ENCODE data around the gene MYPN. TPM values are rescaled to one million over a fixed set of nuclear protein-coding genes. Genes with fewer than 3 reads are reported as not detected.
A peak's percentile ranks its signal among the peaks of the same experiment; 100 is the strongest.

The MYPN gene
- total RNA-seq, 2 experiments from 2014 or later: not detected

DNA sequence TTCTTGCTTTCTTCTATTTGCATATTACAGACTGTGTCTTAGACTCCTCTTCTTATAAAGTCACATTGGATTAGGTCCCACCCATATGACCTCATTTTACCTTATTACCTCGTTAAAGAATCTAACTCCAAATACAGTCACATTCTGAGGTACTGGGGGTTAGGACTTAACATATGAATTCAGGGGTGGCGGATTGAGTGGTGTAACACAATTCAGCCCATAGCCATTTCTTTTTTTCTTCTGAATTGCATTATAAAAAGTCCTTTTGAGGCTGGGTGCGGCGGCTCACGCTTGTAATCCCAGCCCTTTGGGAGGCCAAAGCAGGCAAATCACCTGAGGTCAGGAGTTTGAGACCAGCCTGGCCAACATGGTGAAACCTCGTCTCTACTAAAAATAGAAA is 27.4 kb upstream of the MYPN start:
- no peak overlapping the region for H3K4me3 Mint-ChIP-seq
- H3K36me3 Mint-ChIP-seq (ENCODE audit: low read depth): no peaks in the 10 kb centered on the region
- CTCF ChIA-PET: no interaction called here
- H3K4me1 Mint-ChIP-seq (ENCODE audit: low read depth): no peaks in the 10 kb centered on the region
- H3K9me3 Mint-ChIP-seq: no peaks in the 10 kb centered on the region
- H3K27ac Mint-ChIP-seq: no peak overlapping the region
- H3K27me3 Mint-ChIP-seq (ENCODE audit: low read depth): peaks cover 5% of the 10 kb centered on the region
- intact Hi-C loops (cut with micrococcal nuclease): loop anchor here (2.0 kb wide), 1 partner anchor 125 kb away; no protein-coding TSS in a partner anchor
- no peak for DNase-seq

DNA sequence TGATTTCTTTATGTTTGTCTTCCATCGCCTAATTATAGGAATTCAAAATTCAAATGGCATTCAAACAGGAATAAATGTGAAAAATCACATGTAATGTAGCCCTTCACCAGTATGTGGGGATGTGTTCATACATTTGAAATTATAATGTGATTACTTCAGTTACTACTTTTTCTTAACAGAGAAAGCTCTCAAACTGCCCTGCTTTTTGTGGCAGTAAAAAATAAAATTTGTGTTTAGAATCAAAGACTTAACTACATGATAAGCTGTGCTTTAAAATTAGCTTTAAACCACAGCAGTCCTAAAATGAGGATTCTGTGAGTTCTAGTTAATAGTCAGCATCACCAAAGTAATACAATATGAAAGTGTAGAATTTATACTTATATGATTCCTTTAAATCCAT is 26.4 kb upstream of the MYPN start:
- Mint-ChIP-seq H3K4me1 (ENCODE audit: low read depth) (peaks cover 2% of the 10 kb centered on the region), H3K9me3 (no peaks in the 10 kb centered on the region), H3K4me3 (no peak overlapping the region), H3K27ac (no peak overlapping the region), H3K27me3 (ENCODE audit: low read depth) (peaks cover 5% of the 10 kb centered on the region), H3K36me3 (ENCODE audit: low read depth) (no peaks in the 10 kb centered on the region)
- CTCF ChIA-PET: interaction anchor here (0.6 to 1.2 kb wide), 3 partner anchors 10 to 436 kb away, joined by 3 to 7 read pairs (median 5); no protein-coding TSS in a partner anchor
- no peak for DNase-seq
- intact Hi-C loops (cut with micrococcal nuclease): loop anchor here (1.0 to 2.0 kb wide), 2 partner anchors 73 to 124 kb away; no protein-coding TSS in a partner anchor

DNA sequence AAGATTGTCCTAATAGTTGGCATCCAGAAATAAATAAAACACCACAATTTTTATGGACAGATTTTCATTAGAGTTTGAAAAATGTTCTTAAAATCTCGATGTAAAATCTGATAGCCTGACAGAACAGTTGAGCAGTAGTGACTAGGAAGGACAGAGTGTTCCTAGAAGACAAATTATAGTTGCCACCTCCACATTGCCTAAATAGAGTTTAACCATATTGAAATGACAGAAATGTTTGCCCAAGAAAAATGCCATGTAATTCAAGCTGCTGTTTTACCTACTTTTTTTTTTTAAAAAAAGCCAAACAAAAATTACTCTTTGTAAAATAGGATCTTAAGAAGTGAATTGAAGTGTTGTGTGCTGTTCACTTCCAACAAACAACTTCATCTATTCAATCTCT is 25.3 kb upstream of the MYPN start:
- DNase-seq: no peak
- intact Hi-C loops (cut with micrococcal nuclease): loop anchor here (1.0 to 2.0 kb wide), 2 partner anchors 72 to 123 kb away; no protein-coding TSS in a partner anchor
- H3K36me3 Mint-ChIP-seq (ENCODE audit: low read depth): no peaks in the 10 kb centered on the region
- CTCF ChIA-PET: interaction anchor here (0.7 to 1.5 kb wide), 3 partner anchors 71 to 228 kb away, joined by 3 to 10 read pairs (median 6); no protein-coding TSS in a partner anchor
- H3K27me3 Mint-ChIP-seq (ENCODE audit: low read depth): peaks cover 5% of the 10 kb centered on the region
- H3K4me1 Mint-ChIP-seq (ENCODE audit: low read depth): peaks cover 9% of the 10 kb centered on the region
- H3K4me3 Mint-ChIP-seq: no peak overlapping the region
- no peaks in the 10 kb centered on the region for H3K9me3 Mint-ChIP-seq
- H3K27ac Mint-ChIP-seq: no peak overlapping the region

DNA sequence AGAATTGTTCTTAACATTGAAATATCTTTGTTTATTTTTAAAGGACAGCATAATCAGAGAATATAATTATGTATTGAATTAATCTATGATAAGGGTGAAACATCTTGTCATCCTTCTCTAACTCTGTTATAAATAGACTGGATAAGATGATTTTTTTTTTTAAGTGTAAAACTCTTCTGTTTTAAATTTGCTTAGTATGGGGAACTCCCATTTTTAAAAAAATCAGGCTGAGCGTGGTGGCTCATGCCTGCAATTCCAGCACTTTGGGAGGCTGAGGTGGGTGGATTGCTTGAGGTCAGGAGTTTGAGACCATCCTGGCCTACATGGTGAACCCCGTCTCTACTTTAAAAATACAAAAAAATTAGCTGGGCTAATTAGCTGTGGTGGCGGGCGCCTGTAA is 24.8 kb upstream of the MYPN start:
- no peaks in the 10 kb centered on the region for H3K9me3 Mint-ChIP-seq
- no peaks in the 10 kb centered on the region for H3K36me3 Mint-ChIP-seq (ENCODE audit: low read depth)
- intact Hi-C loops (cut with micrococcal nuclease): no loop called here
- CTCF ChIA-PET: interaction anchor here (0.7 to 1.5 kb wide), 3 partner anchors 71 to 228 kb away, joined by 3 to 10 read pairs (median 6); no protein-coding TSS in a partner anchor
- no peak for DNase-seq
- peaks cover 9% of the 10 kb centered on the region for H3K4me1 Mint-ChIP-seq (ENCODE audit: low read depth)
- peaks cover 5% of the 10 kb centered on the region for H3K27me3 Mint-ChIP-seq (ENCODE audit: low read depth)
- H3K27ac Mint-ChIP-seq: no peak overlapping the region
- no peak overlapping the region for H3K4me3 Mint-ChIP-seq

DNA sequence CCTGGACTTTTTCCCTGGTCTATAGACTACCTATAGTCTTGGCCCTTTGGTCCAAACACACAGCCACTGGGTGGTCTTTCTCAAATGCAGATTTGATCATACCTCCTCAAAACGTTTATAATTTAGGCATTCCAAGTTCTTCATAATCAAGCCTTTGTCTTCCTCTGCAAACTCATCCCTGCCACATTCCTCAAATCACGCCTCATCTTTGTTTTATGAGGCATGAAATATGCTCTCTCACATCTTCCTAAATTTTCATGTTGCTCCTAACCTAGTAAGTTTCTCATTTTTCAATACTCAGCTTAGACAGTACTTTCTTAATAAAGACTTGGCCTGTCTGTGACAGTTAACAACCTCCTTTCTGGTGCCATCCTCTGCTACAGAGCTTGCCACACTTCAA is 23.3 kb upstream of the MYPN start:
- no peaks in the 10 kb centered on the region for H3K36me3 Mint-ChIP-seq (ENCODE audit: low read depth)
- H3K9me3 Mint-ChIP-seq: no peaks in the 10 kb centered on the region
- DNase-seq: no peak
- intact Hi-C loops (cut with micrococcal nuclease): loop anchor here (5.0 kb wide), 1 partner anchor 299 kb away; no protein-coding TSS in a partner anchor
- no peak overlapping the region for H3K4me3 Mint-ChIP-seq
- H3K4me1 Mint-ChIP-seq (ENCODE audit: low read depth): peaks cover 9% of the 10 kb centered on the region
- CTCF ChIA-PET: no interaction called here
- peaks cover 5% of the 10 kb centered on the region for H3K27me3 Mint-ChIP-seq (ENCODE audit: low read depth)
- no peak overlapping the region for H3K27ac Mint-ChIP-seq

DNA sequence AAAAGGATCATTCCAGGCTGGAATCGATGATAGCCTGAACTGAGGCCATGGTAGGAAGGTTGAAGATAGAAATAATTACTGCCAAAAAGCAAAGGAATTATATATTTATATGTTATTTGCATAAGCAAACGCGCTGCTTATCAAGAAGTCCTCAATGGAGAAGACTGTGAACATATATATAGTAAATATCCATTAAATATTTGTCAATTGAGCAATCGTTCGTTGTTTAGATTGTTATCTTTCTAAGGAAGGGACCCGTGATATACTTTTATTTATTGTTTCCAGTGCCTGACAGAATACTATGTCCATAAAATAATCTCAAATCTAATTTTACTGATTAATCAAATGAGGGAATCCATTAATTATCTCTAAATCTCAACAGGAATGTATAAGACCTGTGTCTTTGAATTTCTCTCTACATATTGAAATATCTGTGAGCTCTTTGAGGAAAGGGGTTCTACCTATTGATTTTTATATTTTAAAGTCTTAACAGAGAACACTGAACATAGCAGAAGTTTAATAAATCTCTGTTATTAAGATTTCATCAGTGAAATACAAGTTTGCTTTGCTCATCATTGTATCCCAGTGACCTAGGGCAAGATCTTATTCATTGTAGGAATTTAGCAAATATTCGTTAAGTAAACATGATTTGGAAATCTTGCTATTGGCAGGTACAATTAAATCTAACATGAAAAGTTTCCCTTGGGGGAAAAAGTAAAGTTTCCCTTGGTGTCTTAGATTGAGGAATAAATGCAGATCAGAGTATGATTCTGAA is 22.2 kb upstream of the MYPN start:
- Mint-ChIP-seq H3K27me3 (ENCODE audit: low read depth) (peaks cover 3% of the 10 kb centered on the region), H3K9me3 (no peaks in the 10 kb centered on the region), H3K4me1 (ENCODE audit: low read depth) (peaks cover 9% of the 10 kb centered on the region), H3K36me3 (ENCODE audit: low read depth) (no peaks in the 10 kb centered on the region), H3K27ac (no peak overlapping the region), H3K4me3 (no peak overlapping the region)
- intact Hi-C loops (cut with micrococcal nuclease): loop anchor here (5.0 kb wide), 1 partner anchor 300 kb away; no protein-coding TSS in a partner anchor
- CTCF ChIA-PET: interaction anchor here (1.1 kb wide), 1 partner anchor 231 kb away, joined by 3 read pairs; no protein-coding TSS in a partner anchor
- DNase-seq: no peak

DNA sequence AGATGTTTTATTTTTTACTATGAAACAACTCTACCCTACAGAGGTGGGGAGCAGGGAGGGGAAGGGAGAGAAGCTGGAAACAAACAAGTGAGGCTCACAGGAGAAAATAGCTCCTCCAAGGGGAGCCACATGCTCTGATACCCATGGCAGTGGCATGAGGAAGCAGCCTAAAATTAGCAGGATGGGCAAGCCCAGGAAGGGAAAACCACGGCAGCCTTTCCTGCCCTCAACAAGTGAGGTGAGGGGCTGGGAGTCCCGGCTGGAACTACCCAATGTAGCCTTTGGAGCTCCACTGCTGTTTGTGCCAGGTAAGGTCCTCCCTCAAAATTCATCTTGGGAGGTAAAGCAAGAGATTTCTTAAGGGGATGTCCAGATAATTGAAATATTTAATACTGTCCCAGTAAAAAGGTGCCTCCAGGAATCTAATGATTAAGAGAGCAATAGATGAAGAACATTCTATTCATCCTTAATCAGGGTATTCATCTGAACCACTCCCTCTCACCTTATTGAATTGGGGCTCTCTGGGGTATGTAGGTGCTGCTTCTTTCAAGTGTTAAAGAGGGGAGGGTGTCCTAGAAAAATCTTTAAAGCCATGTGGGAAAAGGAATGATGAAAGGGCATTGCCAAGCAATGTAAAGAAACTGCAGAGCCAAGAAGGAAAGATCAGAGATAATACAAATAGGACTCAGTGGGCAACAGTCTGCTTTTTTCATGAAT is 21.4 kb upstream of the MYPN start:
- H3K27me3 Mint-ChIP-seq (ENCODE audit: low read depth): no peaks in the 10 kb centered on the region
- no peak for DNase-seq
- H3K4me3 Mint-ChIP-seq: no peak overlapping the region
- H3K36me3 Mint-ChIP-seq (ENCODE audit: low read depth): no peaks in the 10 kb centered on the region
- H3K27ac Mint-ChIP-seq: no peak overlapping the region
- H3K9me3 Mint-ChIP-seq: no peaks in the 10 kb centered on the region
- intact Hi-C loops (cut with micrococcal nuclease): loop anchor here (5.0 kb wide), 1 partner anchor 301 kb away; no protein-coding TSS in a partner anchor
- peaks cover 9% of the 10 kb centered on the region for H3K4me1 Mint-ChIP-seq (ENCODE audit: low read depth)
- CTCF ChIA-PET: interaction anchor here (0.6 to 1.4 kb wide), 3 partner anchors 232 to 322 kb away, joined by 3 to 6 read pairs (median 3); no protein-coding TSS in a partner anchor

DNA sequence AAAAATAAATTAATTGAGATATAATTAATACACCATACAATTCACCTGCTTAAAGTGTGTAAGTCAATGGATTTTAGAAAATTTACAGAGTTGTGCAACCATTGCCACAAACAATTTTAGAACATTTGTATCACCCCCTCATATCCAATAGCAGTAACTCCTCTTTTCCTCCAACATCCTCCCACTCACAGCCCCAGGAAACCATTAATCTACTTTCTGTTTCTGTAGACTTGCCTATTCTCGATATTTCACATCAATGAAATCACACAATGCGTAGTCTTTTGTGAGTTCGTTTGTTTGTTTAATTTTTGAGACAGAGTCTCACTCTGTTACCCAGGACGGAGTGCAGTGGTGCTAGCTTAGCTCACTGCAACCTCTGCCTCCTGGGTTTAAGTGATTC is 20.5 kb upstream of the MYPN start:
- Mint-ChIP-seq H3K4me3 (no peak overlapping the region), H3K9me3 (no peaks in the 10 kb centered on the region), H3K4me1 (ENCODE audit: low read depth) (peaks cover 9% of the 10 kb centered on the region), H3K27me3 (ENCODE audit: low read depth) (no peaks in the 10 kb centered on the region), H3K27ac (no peak overlapping the region), H3K36me3 (ENCODE audit: low read depth) (no peaks in the 10 kb centered on the region)
- intact Hi-C loops (cut with micrococcal nuclease): loop anchor here (5.0 kb wide), 1 partner anchor 301 kb away; no protein-coding TSS in a partner anchor
- CTCF ChIA-PET: interaction anchor here (0.6 to 1.4 kb wide), 2 partner anchors 260 to 323 kb away, joined by 3 to 6 read pairs; no protein-coding TSS in a partner anchor
- peak; percentile 22 for DNase-seq

DNA sequence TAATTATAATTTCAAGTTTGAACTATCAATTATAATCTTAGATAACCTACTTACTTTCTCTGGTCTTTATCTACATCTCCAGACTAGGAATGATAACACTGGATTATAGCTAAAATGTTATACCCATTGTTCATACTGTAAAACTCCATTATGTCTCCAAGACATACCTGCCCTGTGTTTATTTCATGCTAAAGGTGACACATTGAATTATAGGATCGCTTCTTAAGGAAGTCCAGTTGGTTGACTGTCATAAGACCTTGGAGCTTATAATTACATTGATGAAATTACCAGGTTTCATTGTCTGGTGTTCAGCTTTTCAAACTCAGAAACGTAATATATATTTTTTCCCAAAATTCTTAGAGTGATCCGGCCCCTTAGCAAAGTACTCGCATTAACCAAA is 18.7 kb upstream of the MYPN start:
- no peak for DNase-seq
- H3K4me3 Mint-ChIP-seq: no peak overlapping the region
- no peak overlapping the region for H3K27ac Mint-ChIP-seq
- H3K4me1 Mint-ChIP-seq (ENCODE audit: low read depth): peaks cover 9% of the 10 kb centered on the region
- no peaks in the 10 kb centered on the region for H3K27me3 Mint-ChIP-seq (ENCODE audit: low read depth)
- intact Hi-C loops (cut with micrococcal nuclease): no loop called here
- CTCF ChIA-PET: interaction anchor here (0.6 to 1.8 kb wide), 3 partner anchors 65 to 304 kb away, joined by 3 to 6 read pairs (median 3); no protein-coding TSS in a partner anchor
- no peaks in the 10 kb centered on the region for H3K36me3 Mint-ChIP-seq (ENCODE audit: low read depth)
- no peaks in the 10 kb centered on the region for H3K9me3 Mint-ChIP-seq

DNA sequence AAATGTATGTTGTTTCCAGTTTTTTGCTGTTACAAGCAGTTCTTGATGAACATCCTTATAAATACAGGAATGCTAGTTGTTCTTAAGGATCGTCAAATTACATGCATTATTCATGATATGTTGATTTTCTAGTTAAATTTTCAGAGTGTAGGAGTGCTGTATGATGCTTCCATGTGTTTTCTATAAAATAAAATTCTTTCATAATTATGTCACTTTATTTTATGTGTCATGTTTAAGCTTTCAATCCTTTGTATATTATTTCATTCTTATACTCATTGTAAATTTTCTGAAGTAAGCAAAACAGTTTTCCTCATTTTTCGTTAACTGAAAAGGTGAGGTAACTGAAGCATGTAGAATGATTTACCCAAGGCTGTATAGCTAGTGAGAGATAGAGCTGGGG is 16.8 kb upstream of the MYPN start:
- no peak overlapping the region for H3K27ac Mint-ChIP-seq
- no peaks in the 10 kb centered on the region for H3K9me3 Mint-ChIP-seq
- CTCF ChIA-PET: interaction anchor here (0.6 kb wide), 1 partner anchor 502 kb away, joined by 3 read pairs; no protein-coding TSS in a partner anchor
- no peak for DNase-seq
- no peaks in the 10 kb centered on the region for H3K36me3 Mint-ChIP-seq (ENCODE audit: low read depth)
- H3K27me3 Mint-ChIP-seq (ENCODE audit: low read depth): no peaks in the 10 kb centered on the region
- peaks cover 8% of the 10 kb centered on the region for H3K4me1 Mint-ChIP-seq (ENCODE audit: low read depth)
- intact Hi-C loops (cut with micrococcal nuclease): no loop called here
- no peak overlapping the region for H3K4me3 Mint-ChIP-seq

DNA sequence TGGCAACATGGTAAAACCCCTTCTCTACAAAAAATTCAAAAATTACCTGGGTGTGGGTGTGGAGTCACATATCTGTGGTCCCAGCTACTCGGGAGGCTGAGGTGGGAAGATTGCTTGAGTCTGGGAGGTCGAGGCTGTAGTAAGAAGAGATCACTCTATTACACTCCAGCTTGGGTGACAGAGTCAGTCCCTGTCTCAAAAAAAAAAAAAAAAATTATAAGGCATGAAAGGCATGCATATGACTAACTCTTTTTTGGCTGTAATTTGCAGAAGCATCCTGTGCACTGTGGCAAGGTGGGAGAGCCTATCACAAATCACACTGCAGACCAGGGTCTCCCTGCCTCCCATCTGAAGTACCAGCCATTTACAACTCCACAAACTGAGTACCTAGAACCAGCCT is 14.1 kb upstream of the MYPN start:
- no peaks in the 10 kb centered on the region for H3K9me3 Mint-ChIP-seq

DNA sequence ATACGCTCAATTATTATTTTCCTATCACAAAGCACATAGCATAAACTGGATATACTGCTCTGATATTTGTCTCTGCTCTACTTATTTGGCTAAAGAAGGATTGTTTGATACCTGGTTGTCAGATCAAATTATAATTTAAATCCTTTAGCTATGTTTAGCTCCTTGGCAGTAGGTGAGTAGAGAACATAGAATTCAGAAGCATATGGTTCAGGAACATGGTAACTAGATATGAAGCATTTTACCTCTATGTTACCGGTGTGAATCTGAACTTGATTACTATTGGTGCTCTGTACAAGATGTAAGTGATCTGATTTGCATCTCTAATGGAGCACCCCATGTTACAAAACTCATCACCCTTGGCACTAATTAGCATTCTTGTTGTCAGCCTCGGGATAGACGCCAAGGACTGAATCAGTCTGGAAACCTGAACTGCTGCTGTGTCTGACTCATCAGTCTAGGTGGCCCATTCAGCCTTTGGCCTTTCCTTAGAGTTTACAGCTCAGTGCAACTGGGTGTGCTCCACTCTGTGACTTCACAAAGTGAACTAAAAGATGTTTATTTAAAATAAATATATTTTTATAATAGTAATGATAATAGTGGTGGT is 12.3 kb upstream of the MYPN start:
- no peak overlapping the region for H3K27ac Mint-ChIP-seq
- H3K4me3 Mint-ChIP-seq: no peak overlapping the region
- H3K27me3 Mint-ChIP-seq (ENCODE audit: low read depth): no peaks in the 10 kb centered on the region
- CTCF ChIA-PET: no interaction called here
- H3K9me3 Mint-ChIP-seq: no peaks in the 10 kb centered on the region
- no peaks in the 10 kb centered on the region for H3K36me3 Mint-ChIP-seq (ENCODE audit: low read depth)
- no peak for DNase-seq
- no peaks in the 10 kb centered on the region for H3K4me1 Mint-ChIP-seq (ENCODE audit: low read depth)
- intact Hi-C loops (cut with micrococcal nuclease): no loop called here

More for the DNA sequence above, 14.1 kb upstream of the MYPN start:
- DNase-seq: no peak
- Mint-ChIP-seq H3K4me1 (ENCODE audit: low read depth) (no peaks in the 10 kb centered on the region), H3K27ac (no peak overlapping the region), H3K4me3 (no peak overlapping the region), H3K36me3 (ENCODE audit: low read depth) (no peaks in the 10 kb centered on the region), H3K27me3 (ENCODE audit: low read depth) (no peaks in the 10 kb centered on the region)
- intact Hi-C loops (cut with micrococcal nuclease): no loop called here
- CTCF ChIA-PET: interaction anchor here (0.6 kb wide), 1 partner anchor 207 kb away, joined by 3 read pairs; no protein-coding TSS in a partner anchor

Data from activated naive CD4-positive, alpha-beta T cell treated with anti-CD3 and anti-CD28 coated beads for 36 hours (primary cell).